Frontal cortex (tissue), 4 donors: ENCODE measurements around the gene MLLT3. TPM values are rescaled to one million over a fixed set of nuclear protein-coding genes. Genes with fewer than 3 reads are reported as not detected.

ENCODE experiments used
- DNase-seq, 2 donors: peaks; one replicate each; pipeline ENCODE4 v3.0.0; 2012; ENCODE audit warnings: low spot score in 2 of 2
- FAIRE-seq: peaks from 2 replicates; lab custom pipeline; 2012; peaks lifted over from hg19 to GRCh38; lab: Jason Lieb, UNC
- total RNA-seq: library from RNA; depleted of rRNA; stranded (reverse); fragments of >200 nt; gene quantifications from one replicate; pipeline ENCODE4 v1.2.3, GENCODE V29; 2014
- donor health status: control.
- donor health status: control.
- donor health status: control.

The MLLT3 gene
- total RNA-seq, 1 donor from 2014 or later, result 125 TPM

- no peak for FAIRE-seq
- no peak for DNase-seq
These were observed 259.1 kb downstream of the MLLT3 start for GRCh38 chr9:20363233-20363632.

GRCh38 chr9:20361656-20362570, 260.4 kb downstream of the MLLT3 start:
- DNase-seq (no peak), FAIRE-seq (no peak)

GRCh38 chr9:20361229-20361628, 261.1 kb downstream of the MLLT3 start:
- DNase-seq, result no peak
- no peak for FAIRE-seq

GRCh38 chr9:20358207-20358606, 264.1 kb downstream of the MLLT3 start:
- DNase-seq (no peak), FAIRE-seq (no peak)

GRCh38 chr9:20357037-20357432, 265.3 kb downstream of the MLLT3 start:
- FAIRE-seq, result no peak
- DNase-seq, result no peak

- DNase-seq (peak; percentile 32 to 57), FAIRE-seq (no peak)
These were observed 265.8 kb downstream of the MLLT3 start for GRCh38 chr9:20356403-20357036.

GRCh38 chr9:20355022-20355421, 267.3 kb downstream of the MLLT3 start:
- no peak for DNase-seq

GRCh38 chr9:20353931-20354652, 268.2 kb downstream of the MLLT3 start:
- no peak for DNase-seq
- FAIRE-seq, result no peak

More at GRCh38 chr9:20355022-20355421, 267.3 kb downstream of the MLLT3 start:
- no peak for FAIRE-seq

- FAIRE-seq (no peak), DNase-seq (no peak)
These were observed 268.8 kb downstream of the MLLT3 start for GRCh38 chr9:20353524-20353923.

GRCh38 chr9:20352591-20352990, 269.7 kb downstream of the MLLT3 start:
- DNase-seq, result no peak
- FAIRE-seq, result no peak

GRCh38 chr9:20351715-20352114, 270.6 kb downstream of the MLLT3 start:
- no peak for DNase-seq
- no peak for FAIRE-seq

GRCh38 chr9:20349568-20349967, 272.7 kb downstream of the MLLT3 start:
- no peak for DNase-seq
- no peak for FAIRE-seq

GRCh38 chr9:20343325-20343724, 279.0 kb downstream of the MLLT3 start:
- DNase-seq (no peak), FAIRE-seq (no peak)

GRCh38 chr9:20340511-20340861, 281.8 kb downstream of the MLLT3 start:
- no peak for DNase-seq

GRCh38 chr9:20335668-20336332, 286.5 kb downstream of the MLLT3 start:
- DNase-seq (no peak), FAIRE-seq (no peak)

More at GRCh38 chr9:20340511-20340861, 281.8 kb downstream of the MLLT3 start:
- FAIRE-seq, result no peak

- DNase-seq (no peak), FAIRE-seq (no peak)
These were observed 288.3 kb downstream of the MLLT3 start for GRCh38 chr9:20333991-20334390.

GRCh38 chr9:20331095-20331685, 291.1 kb downstream of the MLLT3 start:
- FAIRE-seq, result no peak
- no peak for DNase-seq

- FAIRE-seq (no peak), DNase-seq (no peak)
These were observed 291.6 kb downstream of the MLLT3 start for GRCh38 chr9:20330688-20331087.

GRCh38 chr9:20326516-20326915, 295.8 kb downstream of the MLLT3 start:
- no peak for DNase-seq
- no peak for FAIRE-seq

GRCh38 chr9:20325008-20325407, 297.3 kb downstream of the MLLT3 start:
- FAIRE-seq (no peak), DNase-seq (no peak)
